Neural progenitor cell (in vitro differentiated cells): ENCODE data around the gene P2RY6. TPM values are rescaled to one million over a fixed set of nuclear protein-coding genes. Genes with fewer than 3 reads are reported as not detected.

Source experiments
- DNase-seq: peaks from one replicate; pipeline ENCODE4 v3.0.0-alpha.2; 2016; ENCODE audit warnings: low spot score
- H2AFZ ChIP-seq: fragments of 200-600 bp; sonication (generic); replicated peaks from 2 replicates; pipeline ENCODE4 v1.6.1; 2016; ENCODE audit warnings: antibody characterized with exemption
- H3F3A ChIP-seq: fragments of 200-600 bp; sonication (generic); 2 replicates; pipeline ENCODE4 v1.6.1; 2016; ENCODE audit warnings: antibody characterized with exemption, low read depth
- H3K27ac ChIP-seq: fragments of 200-600 bp; sonication (generic); 2 replicates; pipeline ENCODE4 v1.5.1; 2016; ENCODE audit warnings: mild to moderate bottlenecking
- H3K27me3 ChIP-seq: fragments of 200-600 bp; sonication (generic); 2 replicates; pipeline ENCODE4 v1.6.1; 2016; ENCODE audit warnings: mild to moderate bottlenecking, moderate library complexity
- H3K36me3 ChIP-seq: fragments of 200-600 bp; sonication (generic); 2 replicates; pipeline ENCODE4 v1.5.1; 2016
- H3K4me1 ChIP-seq: fragments of 200-600 bp; sonication (generic); 2 replicates; pipeline ENCODE4 v1.6.1; 2016; ENCODE audit warnings: mixed run types
- H3K4me2 ChIP-seq: fragments of 200-600 bp; sonication (generic); 2 replicates; pipeline ENCODE4 v1.6.1; 2016
- H3K4me3 ChIP-seq: fragments of 200-600 bp; sonication (generic); 2 replicates; pipeline ENCODE4 v1.5.1; 2016
- H3K79me2 ChIP-seq: fragments of 200-600 bp; sonication (generic); 2 replicates; pipeline ENCODE4 v1.6.1; 2016; ENCODE audit warnings: low read depth
- H3K9ac ChIP-seq: fragments of 200-600 bp; sonication (generic); 2 replicates; pipeline ENCODE4 v1.6.1; 2016
- H3K9me3 ChIP-seq: fragments of 200-600 bp; sonication (generic); 2 replicates; pipeline ENCODE4 v1.5.1; 2016; ENCODE audit warnings: low read depth
- H4K20me1 ChIP-seq: fragments of 200-600 bp; sonication (generic); 2 replicates; pipeline ENCODE4 v1.6.1; 2016; ENCODE audit warnings: low read depth
- H3K27ac Mint-ChIP-seq: 3 replicates; pipeline ENCODE4 v1.8.0; 2021; ENCODE audit warnings: mixed read lengths
- H3K27me3 Mint-ChIP-seq: 2 replicates; pipeline ENCODE4 v1.8.0; 2022; ENCODE audit warnings: low read depth, mild to moderate bottlenecking, inconsistent platforms, moderate library complexity, mixed read lengths; ENCODE audit not compliant: insufficient read depth
- H3K36me3 Mint-ChIP-seq: 3 replicates; pipeline ENCODE4 v1.8.0; 2021; ENCODE audit warnings: mixed read lengths
- H3K4me1 Mint-ChIP-seq: 3 replicates; pipeline ENCODE4 v1.8.0; 2021; ENCODE audit warnings: mixed read lengths
- H3K4me3 Mint-ChIP-seq: 3 replicates; pipeline ENCODE4 v1.8.0; 2021; ENCODE audit warnings: mild to moderate bottlenecking, moderate library complexity, mixed read lengths
- H3K9me3 Mint-ChIP-seq: 3 replicates; pipeline ENCODE4 v1.8.0; 2020; ENCODE audit warnings: mixed read lengths
- CTCF ChIP-seq: fragments of 200-600 bp; sonication (generic); IDR thresholded peaks from 2 replicates; pipeline ENCODE4 v1.5.1; 2017; ENCODE audit warnings: antibody characterized with exemption, mild to moderate bottlenecking
- EZH2 ChIP-seq: fragments of 200-600 bp; sonication (generic); IDR thresholded peaks from 2 replicates; pipeline ENCODE4 v1.6.1; 2017; ENCODE audit warnings: antibody characterized with exemption, mild to moderate bottlenecking, moderate library complexity
- EZH2phosphoT487 ChIP-seq: fragments of 200-600 bp; sonication (generic); IDR thresholded peaks from 2 replicates; pipeline ENCODE4 v1.6.1; 2017; ENCODE audit warnings: antibody characterized with exemption
- total RNA-seq: library from RNA; depleted of rRNA; stranded (reverse); fragments of >200 nt; gene quantifications from 2 replicates; pipeline ENCODE4 v1.2.3, GENCODE V29; 2015; ENCODE audit warnings: low replicate concordance

The P2RY6 gene
- total RNA-seq, 1 donor from 2014 or later: not detected

GRCh38 chr11:73331138-73331916 lies 59.2 kb downstream of the P2RY6 start:
- Histone ChIP-seq H3K27me3 (no peaks in the 10 kb centered on the region), H3K4me2 (peak overlapping the region; percentile 76), H3K9me3 (no peaks in the 10 kb centered on the region), H4K20me1 (peaks cover 49% of the 10 kb centered on the region), H3K9ac (no peak overlapping the region), H3K79me2 (peaks cover 56% of the 10 kb centered on the region), H3K36me3 (no peaks in the 10 kb centered on the region), H3K4me1 (peaks cover 77% of the 10 kb centered on the region), H3K27ac (peak overlapping the region; percentile 51), H3K4me3 (peak overlapping the region; percentile 26), H2AFZ (no peak overlapping the region), H3F3A (peaks cover 40% of the 10 kb centered on the region)
- Mint-ChIP-seq H3K36me3 (peaks cover 2% of the 10 kb centered on the region), H3K4me3 (peak overlapping the region; percentile 67), H3K27me3 (peaks cover 5% of the 10 kb centered on the region), H3K9me3 (no peaks in the 10 kb centered on the region), H3K27ac (peak overlapping the region; percentile 97), H3K4me1 (peaks cover 90% of the 10 kb centered on the region)
- TF ChIP-seq CTCF: no peak
- TF ChIP-seq EZH2phosphoT487: no peak
- TF ChIP-seq EZH2: no peak
- peak; percentile 95 for DNase-seq

GRCh38 chr11:73333173-73333572 lies 61.0 kb downstream of the P2RY6 start:
- no peaks in the 10 kb centered on the region for H3K27me3 ChIP-seq
- no peak overlapping the region for H2AFZ ChIP-seq
- no peak overlapping the region for H3K9ac ChIP-seq
- TF ChIP-seq EZH2phosphoT487: no peak
- no peak for TF ChIP-seq CTCF
- TF ChIP-seq EZH2: no peak
- H3K36me3 Mint-ChIP-seq: peaks cover 5% of the 10 kb centered on the region
- H4K20me1 ChIP-seq: peaks cover 52% of the 10 kb centered on the region
- no peak overlapping the region for H3K4me3 ChIP-seq
- no peaks in the 10 kb centered on the region for H3K36me3 ChIP-seq
- H3K4me3 Mint-ChIP-seq: peak overlapping the region; percentile 75
- H3K27ac Mint-ChIP-seq: peak overlapping the region; percentile 97
- DNase-seq: no peak
- H3K9me3 Mint-ChIP-seq: no peaks in the 10 kb centered on the region
- peaks cover 40% of the 10 kb centered on the region for H3F3A ChIP-seq
- peaks cover 62% of the 10 kb centered on the region for H3K4me1 ChIP-seq
- H3K27me3 Mint-ChIP-seq: peaks cover 3% of the 10 kb centered on the region
- peaks cover 82% of the 10 kb centered on the region for H3K4me1 Mint-ChIP-seq
- H3K79me2 ChIP-seq: peaks cover 60% of the 10 kb centered on the region
- H3K27ac ChIP-seq: no peak overlapping the region
- no peak overlapping the region for H3K4me2 ChIP-seq
- no peaks in the 10 kb centered on the region for H3K9me3 ChIP-seq

GRCh38 chr11:73333640-73334383 lies 61.7 kb downstream of the P2RY6 start:
- Histone ChIP-seq H3K27me3 (no peaks in the 10 kb centered on the region), H3K27ac (no peak overlapping the region), H2AFZ (no peak overlapping the region), H4K20me1 (peaks cover 53% of the 10 kb centered on the region), H3K79me2 (peaks cover 54% of the 10 kb centered on the region), H3K4me2 (peak overlapping the region; percentile 35), H3K36me3 (no peaks in the 10 kb centered on the region), H3K9me3 (no peaks in the 10 kb centered on the region), H3K4me1 (peaks cover 61% of the 10 kb centered on the region), H3F3A (peaks cover 40% of the 10 kb centered on the region), H3K9ac (no peak overlapping the region), H3K4me3 (no peak overlapping the region)
- H3K4me3 Mint-ChIP-seq: peak overlapping the region; percentile 77
- H3K9me3 Mint-ChIP-seq: no peaks in the 10 kb centered on the region
- H3K36me3 Mint-ChIP-seq: peaks cover 5% of the 10 kb centered on the region
- DNase-seq: no peak
- peaks cover 76% of the 10 kb centered on the region for H3K4me1 Mint-ChIP-seq
- H3K27me3 Mint-ChIP-seq: peaks cover 2% of the 10 kb centered on the region
- peak overlapping the region; percentile 97 for H3K27ac Mint-ChIP-seq
- TF ChIP-seq EZH2: no peak
- TF ChIP-seq CTCF: no peak
- no peak for TF ChIP-seq EZH2phosphoT487
